ENCODE data around the gene ASIC4. TPM values are rescaled to one million over a fixed set of nuclear protein-coding genes. Genes with fewer than 3 reads are reported as not detected.

Gene ASIC4
- total and polyA plus RNA-seq, 2 experiments from 2014 or later = 0.13 to 3.6 TPM

GRCh38 chr2:219474285-219475060 is 39.8 kb upstream of the ASIC4 start:
- H3K9me2 ChIP-seq (ENCODE audit: insufficient read depth) = no peaks in the 10 kb centered on the region
- no peak overlapping the region for H2AFZ ChIP-seq
- Mint-ChIP-seq H3K4me1 (peaks cover 25% of the 10 kb centered on the region), H3K27me3 (ENCODE audit: insufficient read depth, low read depth, poor library complexity) (peaks cover 20% of the 10 kb centered on the region), H3K27ac (no peak overlapping the region), H3K9me3 (no peaks in the 10 kb centered on the region; the same call in 2 of the 3 replicates), H3K4me3 (no peak overlapping the region), H3K36me3 (ENCODE audit: low read depth) (peaks cover 3% of the 10 kb centered on the region; the same call in 1 of the 3 replicates)
- no peaks in the 10 kb centered on the region for H3K27me3 ChIP-seq (ENCODE audit: insufficient read depth)
- H4K20me1 ChIP-seq (replicated peaks; ENCODE audit: insufficient read depth) = no peaks in the 10 kb centered on the region
- H3K36me3 ChIP-seq (ENCODE audit: insufficient read depth) = no peaks in the 10 kb centered on the region
- TF ChIP-seq JUNB (IDR thresholded peaks at IDR 0.05; ENCODE audit: unreplicated experiment) = no peak
- TF ChIP-seq STAT1 (IDR thresholded peaks at IDR 0.05; ENCODE audit: unreplicated experiment) = no peak
- no peak for TF ChIP-seq ZNF114 (CRISPR knock-in tag; IDR thresholded peaks at IDR 0.05)
- TF ChIP-seq, protein P1, sequence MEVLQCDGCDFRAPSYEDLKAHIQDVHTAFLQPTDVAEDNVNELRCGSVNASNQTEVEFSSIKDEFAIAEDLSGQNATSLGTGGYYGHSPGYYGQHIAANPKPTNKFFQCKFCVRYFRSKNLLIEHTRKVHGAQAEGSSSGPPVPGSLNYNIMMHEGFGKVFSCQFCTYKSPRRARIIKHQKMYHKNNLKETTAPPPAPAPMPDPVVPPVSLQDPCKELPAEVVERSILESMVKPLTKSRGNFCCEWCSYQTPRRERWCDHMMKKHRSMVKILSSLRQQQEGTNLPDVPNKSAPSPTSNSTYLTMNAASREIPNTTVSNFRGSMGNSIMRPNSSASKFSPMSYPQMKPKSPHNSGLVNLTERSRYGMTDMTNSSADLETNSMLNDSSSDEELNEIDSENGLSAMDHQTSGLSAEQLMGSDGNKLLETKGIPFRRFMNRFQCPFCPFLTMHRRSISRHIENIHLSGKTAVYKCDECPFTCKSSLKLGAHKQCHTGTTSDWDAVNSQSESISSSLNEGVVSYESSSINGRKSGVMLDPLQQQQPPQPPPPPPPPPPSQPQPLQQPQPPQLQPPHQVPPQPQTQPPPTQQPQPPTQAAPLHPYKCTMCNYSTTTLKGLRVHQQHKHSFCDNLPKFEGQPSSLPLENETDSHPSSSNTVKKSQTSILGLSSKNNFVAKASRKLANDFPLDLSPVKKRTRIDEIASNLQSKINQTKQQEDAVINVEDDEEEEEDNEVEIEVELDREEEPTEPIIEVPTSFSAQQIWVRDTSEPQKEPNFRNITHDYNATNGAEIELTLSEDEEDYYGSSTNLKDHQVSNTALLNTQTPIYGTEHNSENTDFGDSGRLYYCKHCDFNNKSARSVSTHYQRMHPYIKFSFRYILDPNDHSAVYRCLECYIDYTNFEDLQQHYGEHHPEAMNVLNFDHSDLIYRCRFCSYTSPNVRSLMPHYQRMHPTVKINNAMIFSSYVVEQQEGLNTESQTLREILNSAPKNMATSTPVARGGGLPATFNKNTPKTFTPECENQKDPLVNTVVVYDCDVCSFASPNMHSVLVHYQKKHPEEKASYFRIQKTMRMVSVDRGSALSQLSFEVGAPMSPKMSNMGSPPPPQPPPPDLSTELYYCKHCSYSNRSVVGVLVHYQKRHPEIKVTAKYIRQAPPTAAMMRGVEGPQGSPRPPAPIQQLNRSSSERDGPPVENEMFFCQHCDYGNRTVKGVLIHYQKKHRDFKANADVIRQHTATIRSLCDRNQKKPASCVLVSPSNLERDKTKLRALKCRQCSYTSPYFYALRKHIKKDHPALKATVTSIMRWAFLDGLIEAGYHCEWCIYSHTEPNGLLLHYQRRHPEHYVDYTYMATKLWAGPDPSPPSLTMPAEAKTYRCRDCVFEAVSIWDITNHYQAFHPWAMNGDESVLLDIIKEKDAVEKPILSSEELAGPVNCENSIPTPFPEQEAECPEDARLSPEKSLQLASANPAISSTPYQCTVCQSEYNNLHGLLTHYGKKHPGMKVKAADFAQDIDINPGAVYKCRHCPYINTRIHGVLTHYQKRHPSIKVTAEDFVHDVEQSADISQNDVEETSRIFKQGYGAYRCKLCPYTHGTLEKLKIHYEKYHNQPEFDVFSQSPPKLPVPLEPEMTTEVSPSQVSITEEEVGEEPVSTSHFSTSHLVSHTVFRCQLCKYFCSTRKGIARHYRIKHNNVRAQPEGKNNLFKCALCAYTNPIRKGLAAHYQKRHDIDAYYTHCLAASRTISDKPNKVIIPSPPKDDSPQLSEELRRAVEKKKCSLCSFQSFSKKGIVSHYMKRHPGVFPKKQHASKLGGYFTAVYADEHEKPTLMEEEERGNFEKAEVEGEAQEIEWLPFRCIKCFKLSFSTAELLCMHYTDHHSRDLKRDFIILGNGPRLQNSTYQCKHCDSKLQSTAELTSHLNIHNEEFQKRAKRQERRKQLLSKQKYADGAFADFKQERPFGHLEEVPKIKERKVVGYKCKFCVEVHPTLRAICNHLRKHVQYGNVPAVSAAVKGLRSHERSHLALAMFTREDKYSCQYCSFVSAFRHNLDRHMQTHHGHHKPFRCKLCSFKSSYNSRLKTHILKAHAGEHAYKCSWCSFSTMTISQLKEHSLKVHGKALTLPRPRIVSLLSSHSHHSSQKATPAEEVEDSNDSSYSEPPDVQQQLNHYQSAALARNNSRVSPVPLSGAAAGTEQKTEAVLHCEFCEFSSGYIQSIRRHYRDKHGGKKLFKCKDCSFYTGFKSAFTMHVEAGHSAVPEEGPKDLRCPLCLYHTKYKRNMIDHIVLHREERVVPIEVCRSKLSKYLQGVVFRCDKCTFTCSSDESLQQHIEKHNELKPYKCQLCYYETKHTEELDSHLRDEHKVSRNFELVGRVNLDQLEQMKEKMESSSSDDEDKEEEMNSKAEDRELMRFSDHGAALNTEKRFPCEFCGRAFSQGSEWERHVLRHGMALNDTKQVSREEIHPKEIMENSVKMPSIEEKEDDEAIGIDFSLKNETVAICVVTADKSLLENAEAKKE (CRISPR knock-in tag; IDR thresholded peaks at IDR 0.05) = no peak
- no peak for TF ChIP-seq NANOG (IDR thresholded peaks at IDR 0.05; ENCODE audit: borderline replicate concordance)
- TF ChIP-seq REST (IDR thresholded peaks at IDR 0.05; ENCODE audit: unreplicated experiment) = no peak
- no peak for TF ChIP-seq ETS1 (IDR thresholded peaks at IDR 0.05)
- TF ChIP-seq, protein P2, sequence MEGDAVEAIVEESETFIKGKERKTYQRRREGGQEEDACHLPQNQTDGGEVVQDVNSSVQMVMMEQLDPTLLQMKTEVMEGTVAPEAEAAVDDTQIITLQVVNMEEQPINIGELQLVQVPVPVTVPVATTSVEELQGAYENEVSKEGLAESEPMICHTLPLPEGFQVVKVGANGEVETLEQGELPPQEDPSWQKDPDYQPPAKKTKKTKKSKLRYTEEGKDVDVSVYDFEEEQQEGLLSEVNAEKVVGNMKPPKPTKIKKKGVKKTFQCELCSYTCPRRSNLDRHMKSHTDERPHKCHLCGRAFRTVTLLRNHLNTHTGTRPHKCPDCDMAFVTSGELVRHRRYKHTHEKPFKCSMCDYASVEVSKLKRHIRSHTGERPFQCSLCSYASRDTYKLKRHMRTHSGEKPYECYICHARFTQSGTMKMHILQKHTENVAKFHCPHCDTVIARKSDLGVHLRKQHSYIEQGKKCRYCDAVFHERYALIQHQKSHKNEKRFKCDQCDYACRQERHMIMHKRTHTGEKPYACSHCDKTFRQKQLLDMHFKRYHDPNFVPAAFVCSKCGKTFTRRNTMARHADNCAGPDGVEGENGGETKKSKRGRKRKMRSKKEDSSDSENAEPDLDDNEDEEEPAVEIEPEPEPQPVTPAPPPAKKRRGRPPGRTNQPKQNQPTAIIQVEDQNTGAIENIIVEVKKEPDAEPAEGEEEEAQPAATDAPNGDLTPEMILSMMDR (conservative IDR thresholded peaks at IDR 0.05; ENCODE audit: low read depth in 2 of 2) = no peak
- TF ChIP-seq EZH2 (IDR thresholded peaks at IDR 0.05; ENCODE audit: low read depth, unreplicated experiment) = no peak
- TF ChIP-seq ZNF331 (CRISPR knock-in tag; IDR thresholded peaks at IDR 0.05; ENCODE audit: low read depth) = no peak
- no peaks in the 10 kb centered on the region; the same call in 1 of the 2 replicates for H3F3A ChIP-seq (replicated peaks; ENCODE audit: low read depth)
- no peak overlapping the region for H3K27ac ChIP-seq (ENCODE audit: low read depth)
- no peak overlapping the region for H3K4me2 ChIP-seq
- ATAC-seq (no peak), DNase-seq (ENCODE audit: low spot score) (no peak)
- H3K79me2 ChIP-seq (replicated peaks; ENCODE audit: insufficient read depth) = no peaks in the 10 kb centered on the region
- no peak overlapping the region for H3K4me3 ChIP-seq
- peaks cover 11% of the 10 kb centered on the region; the same call in 1 of the 2 replicates for H3K4me1 ChIP-seq (ENCODE audit: insufficient read depth)
